PC-3 (cell line): Measurements from ENCODE around the gene C3. TPM values are rescaled to one million over a fixed set of nuclear protein-coding genes. Genes with fewer than 3 reads are reported as not detected.
A peak's percentile ranks its signal among the peaks of the same experiment; 100 is the strongest.
"Not testable (repeated sequence)": the region's sequence is repeated elsewhere in the genome, so short reads cannot be mapped to it uniquely, and the experiment has no call there.

Source experiments
- ATAC-seq: fragments of 200-7000 bp; cut with Tn5 transposase; 2 replicates; pipeline ENCODE4 v1.9.1; 2020; ENCODE audit warnings: mild to moderate bottlenecking, moderate library complexity
- BruUV-seq: library from RNA; stranded (reverse); fragments of 400-500 nt; replicated peaks from 2 replicates; lab custom pipeline; 2021; lab: Mats Ljungman, UMichigan
- CTCF ChIA-PET: fragments of 300-600 bp; sonication (Branson Sonifier 250); formaldehyde crosslinking; loops from one replicate; lab custom pipeline; 2022; ENCODE audit warnings: antibody characterized with exemption; lab: Charles Lee
- POLR2A ChIA-PET: fragments of 300-600 bp; sonication (Branson Sonifier 250); formaldehyde crosslinking; loops from one replicate; lab custom pipeline; 2022; ENCODE audit warnings: antibody characterized with exemption; ENCODE audit not compliant: unreplicated experiment; lab: Charles Lee
- DNase-seq: peaks from one replicate; pipeline ENCODE4 v3.0.0-alpha.2; 2015
- H2AFZ ChIP-seq: fragments of 300-600 bp; sonication (generic); 2 replicates; pipeline ENCODE4 v1.6.0; 2016; ENCODE audit warnings: antibody characterized with exemption, low read length
- H3F3A ChIP-seq: fragments of 300-600 bp; sonication (generic); one replicate; pipeline ENCODE4 v1.6.0; 2017; ENCODE audit warnings: antibody characterized with exemption, low read length, control low read depth, mild to moderate bottlenecking; ENCODE audit not compliant: unreplicated experiment
- H3K27ac ChIP-seq: fragments of 300-600 bp; sonication (generic); 2 replicates; pipeline ENCODE4 v1.5.1; 2016; ENCODE audit warnings: mild to moderate bottlenecking, low read length
- H3K27me3 ChIP-seq: fragments of 300-600 bp; sonication (generic); 2 replicates; pipeline ENCODE4 v1.6.1; 2016; ENCODE audit warnings: low read length, mixed read lengths
- H3K36me3 ChIP-seq: fragments of 300-600 bp; sonication (generic); 2 replicates; pipeline ENCODE4 v1.6.1; 2016; ENCODE audit warnings: low read depth, mixed run types, low read length, mixed read lengths
- H3K4me1 ChIP-seq: fragments of 300-600 bp; sonication (generic); 2 replicates; pipeline ENCODE4 v1.5.1; 2016; ENCODE audit warnings: low read length; ENCODE audit not compliant: insufficient read depth
- H3K4me2 ChIP-seq: fragments of 300-600 bp; sonication (generic); 2 replicates; pipeline ENCODE4 v1.6.0; 2016; ENCODE audit warnings: low read length
- H3K4me3 ChIP-seq: fragments of 300-600 bp; sonication (generic); 2 replicates; pipeline ENCODE4 v1.5.1; 2016; ENCODE audit warnings: mild to moderate bottlenecking, low read length, mixed read lengths
- H3K79me2 ChIP-seq: fragments of 300-600 bp; sonication (generic); 2 replicates; pipeline ENCODE4 v1.6.1; 2017; ENCODE audit warnings: low read length, mixed read lengths
- H3K9ac ChIP-seq: fragments of 300-600 bp; sonication (generic); 2 replicates; pipeline ENCODE4 v1.6.0; 2016; ENCODE audit warnings: mild to moderate bottlenecking, low read length
- H3K9me2 ChIP-seq: fragments of 300-600 bp; sonication (generic); replicated peaks from 2 replicates; pipeline ENCODE4 v1.6.1; 2016; ENCODE audit warnings: mixed run types, low read length, mixed read lengths
- H3K9me3 ChIP-seq: fragments of 300-600 bp; sonication (generic); 2 replicates; pipeline ENCODE4 v1.6.1; 2016; ENCODE audit warnings: low read length, mixed read lengths
- H4K20me1 ChIP-seq: fragments of 300-600 bp; sonication (generic); 2 replicates; pipeline ENCODE4 v1.6.1; 2016; ENCODE audit warnings: low read length, mixed read lengths
- EZH2phosphoT487 ChIP-seq: fragments of 300-600 bp; sonication (generic); IDR thresholded peaks from 2 replicates; pipeline ENCODE4 v1.6.1; 2018; ENCODE audit warnings: mild to moderate bottlenecking, antibody characterized with exemption, low read length, borderline replicate concordance
- intact Hi-C: fragments of 100-400 bp; cut with micrococcal nuclease; formaldehyde crosslinking; loops from 2 replicates; pipeline ENCODE4 v1.9.0; 2023
- total RNA-seq: library from RNA; depleted of rRNA; stranded (reverse); fragments of >200 nt; gene quantifications from 2 replicates; pipeline ENCODE4 v1.2.3, GENCODE V29; 2014
- TF ChIP-seq, protein P1 (sequence below): fragments of 300-600 bp; sonication (generic); conservative IDR thresholded peaks from 2 replicates; pipeline ENCODE4 v1.5.1; 2017; ENCODE audit warnings: antibody characterized with exemption, low read depth, mild to moderate bottlenecking, low read length

Gene C3
- total RNA-seq, 1 experiment from 2014 or later: 13.3 TPM

DNA sequence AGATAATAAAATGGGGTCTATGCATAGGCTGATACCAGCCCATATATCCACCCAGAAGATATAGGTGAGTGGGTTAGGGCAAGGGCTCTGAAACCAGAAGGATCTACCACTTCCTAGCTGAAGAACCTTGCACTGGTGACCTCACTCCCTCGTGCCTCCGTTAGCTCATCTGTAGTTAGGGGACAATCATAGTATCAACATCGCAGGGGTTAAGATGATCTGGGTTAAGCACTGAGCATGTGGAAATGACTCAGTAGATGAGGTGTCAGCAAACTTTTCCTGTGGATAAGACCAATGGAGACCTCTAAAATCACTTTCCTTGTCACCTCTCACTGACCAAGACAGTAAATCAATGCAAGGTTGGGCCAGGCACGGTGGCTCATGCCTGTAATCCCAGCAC is 81.0 kb downstream of the C3 start:
- intact Hi-C loops: no loop called here
- H3K27ac ChIP-seq: no peak overlapping the region
- no peaks in the 10 kb centered on the region for H3K36me3 ChIP-seq
- H3K4me2 ChIP-seq: no peak overlapping the region
- H3F3A ChIP-seq: no peaks in the 10 kb centered on the region
- no peak for TF ChIP-seq EZH2phosphoT487
- DNase-seq: peak; percentile 63
- H3K9me3 ChIP-seq: no peaks in the 10 kb centered on the region
- peaks cover 5% of the 10 kb centered on the region; the same call in 1 of the 2 replicates for H3K4me1 ChIP-seq
- CTCF ChIA-PET: no interaction called here
- no peak overlapping the region for H2AFZ ChIP-seq
- no peaks in the 10 kb centered on the region for H4K20me1 ChIP-seq
- BruUV-seq: no TSS peak
- POLR2A ChIA-PET: no interaction called here
- no peaks in the 10 kb centered on the region for H3K79me2 ChIP-seq
- H3K9ac ChIP-seq: no peak overlapping the region
- no peaks in the 10 kb centered on the region for H3K9me2 ChIP-seq
- no peak overlapping the region for H3K4me3 ChIP-seq
- H3K27me3 ChIP-seq: no peaks in the 10 kb centered on the region
- peak; percentile 66 for ATAC-seq

DNA sequence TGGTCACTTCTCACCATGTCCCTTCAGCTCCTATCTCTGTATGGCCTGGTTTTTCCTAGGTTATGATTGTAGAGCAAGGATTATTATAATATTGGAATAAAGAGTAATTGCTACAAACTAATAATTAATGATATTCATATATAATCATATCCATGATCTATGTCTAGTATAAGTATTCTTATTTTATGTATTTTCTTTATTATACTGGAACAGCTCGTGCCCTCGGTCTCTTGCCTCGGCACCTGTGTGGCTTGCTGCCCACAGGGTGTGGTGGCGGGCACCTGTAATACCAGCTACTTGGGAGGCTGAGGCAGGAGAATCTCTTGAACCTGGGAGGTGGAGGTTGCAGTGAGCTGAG is 87.0 kb downstream of the C3 start:
- H4K20me1 ChIP-seq, ATAC-seq, H3K79me2 ChIP-seq, H3K4me2 ChIP-seq, H3K9me2 ChIP-seq, H3K4me1 ChIP-seq, H3K36me3 ChIP-seq, H3K4me3 ChIP-seq, H3K9me3 ChIP-seq, H3K9ac ChIP-seq, H3K27me3 ChIP-seq, POLR2A ChIA-PET, H3F3A ChIP-seq, H3K27ac ChIP-seq, DNase-seq, H2AFZ ChIP-seq, BruUV-seq: not testable (repeated sequence)
- TF ChIP-seq, protein P1, sequence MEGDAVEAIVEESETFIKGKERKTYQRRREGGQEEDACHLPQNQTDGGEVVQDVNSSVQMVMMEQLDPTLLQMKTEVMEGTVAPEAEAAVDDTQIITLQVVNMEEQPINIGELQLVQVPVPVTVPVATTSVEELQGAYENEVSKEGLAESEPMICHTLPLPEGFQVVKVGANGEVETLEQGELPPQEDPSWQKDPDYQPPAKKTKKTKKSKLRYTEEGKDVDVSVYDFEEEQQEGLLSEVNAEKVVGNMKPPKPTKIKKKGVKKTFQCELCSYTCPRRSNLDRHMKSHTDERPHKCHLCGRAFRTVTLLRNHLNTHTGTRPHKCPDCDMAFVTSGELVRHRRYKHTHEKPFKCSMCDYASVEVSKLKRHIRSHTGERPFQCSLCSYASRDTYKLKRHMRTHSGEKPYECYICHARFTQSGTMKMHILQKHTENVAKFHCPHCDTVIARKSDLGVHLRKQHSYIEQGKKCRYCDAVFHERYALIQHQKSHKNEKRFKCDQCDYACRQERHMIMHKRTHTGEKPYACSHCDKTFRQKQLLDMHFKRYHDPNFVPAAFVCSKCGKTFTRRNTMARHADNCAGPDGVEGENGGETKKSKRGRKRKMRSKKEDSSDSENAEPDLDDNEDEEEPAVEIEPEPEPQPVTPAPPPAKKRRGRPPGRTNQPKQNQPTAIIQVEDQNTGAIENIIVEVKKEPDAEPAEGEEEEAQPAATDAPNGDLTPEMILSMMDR: peak; percentile 22; the same call in 1 of the 2 replicates
- intact Hi-C loops: loop anchor here (1.0 to 2.0 kb wide), 7 partner anchors 23 to 585 kb away; no protein-coding TSS in a partner anchor
- CTCF ChIA-PET: interaction anchor here (0.5 to 0.6 kb wide), 4 partner anchors 112 to 230 kb away, joined by 3 to 5 read pairs (median 4); no protein-coding TSS in a partner anchor

DNA sequence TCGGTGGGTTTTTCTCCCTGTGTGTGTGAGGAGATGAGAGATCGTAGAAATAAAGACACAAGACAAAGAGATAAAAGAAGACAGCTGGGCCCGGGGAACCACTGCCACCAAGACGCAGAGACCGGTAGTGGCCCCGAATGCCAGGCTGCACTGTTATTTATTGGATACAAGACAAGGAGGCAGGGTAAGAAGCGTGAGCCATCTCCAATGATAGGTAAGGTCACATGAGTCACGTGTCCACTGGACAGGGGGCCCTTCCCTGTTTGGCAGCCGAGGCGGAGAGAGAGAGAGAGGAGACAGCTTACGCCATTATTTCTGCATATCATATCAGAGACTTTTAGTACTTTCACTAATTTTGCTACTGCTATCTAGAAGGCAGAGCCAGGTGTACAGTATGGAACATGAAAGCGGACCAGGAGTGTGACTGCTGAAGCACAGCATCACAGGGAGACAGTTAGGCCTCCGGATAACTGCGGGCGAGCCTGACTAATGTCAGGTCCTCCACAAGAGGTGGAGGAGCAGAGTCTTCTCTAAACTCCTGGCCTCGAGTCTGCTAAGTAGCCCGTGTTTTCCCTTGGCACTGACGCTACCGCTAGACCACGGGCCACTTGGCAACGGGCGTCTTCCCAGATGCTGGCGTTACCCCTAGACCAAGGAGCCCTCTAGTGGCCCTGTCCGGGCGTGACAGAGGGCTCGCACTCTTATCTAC is 87.5 kb downstream of the C3 start:
- TF ChIP-seq, protein P1: peak; percentile 66
- H3K4me3 ChIP-seq: peak overlapping the region; percentile 55
- H3K36me3 ChIP-seq, POLR2A ChIA-PET, H3K4me1 ChIP-seq, H3K27me3 ChIP-seq, BruUV-seq, H3K9me2 ChIP-seq, H4K20me1 ChIP-seq, H3K9ac ChIP-seq, H3K79me2 ChIP-seq, H3K27ac ChIP-seq, H3F3A ChIP-seq, H3K9me3 ChIP-seq: not testable (repeated sequence)
- peak overlapping the region; percentile 91 for H3K4me2 ChIP-seq
- DNase-seq: peak; percentile 92
- peak overlapping the region; percentile 73 for H2AFZ ChIP-seq
- CTCF ChIA-PET: interaction anchor here (0.5 to 0.7 kb wide), 5 partner anchors 112 to 231 kb away, joined by 3 to 5 read pairs (median 4); no protein-coding TSS in a partner anchor
- peak; percentile 91 for ATAC-seq
- intact Hi-C loops: loop anchor here (1.0 to 2.0 kb wide), 8 partner anchors 22 to 584 kb away; no protein-coding TSS in a partner anchor
